Measurements from ENCODE around the gene SLC38A8. TPM values are rescaled to one million over a fixed set of nuclear protein-coding genes. Genes with fewer than 3 reads are reported as not detected.

SLC38A8 gene
- not detected in 2 replicates for total RNA-seq (ENCODE audit: low replicate concordance)

DNA sequence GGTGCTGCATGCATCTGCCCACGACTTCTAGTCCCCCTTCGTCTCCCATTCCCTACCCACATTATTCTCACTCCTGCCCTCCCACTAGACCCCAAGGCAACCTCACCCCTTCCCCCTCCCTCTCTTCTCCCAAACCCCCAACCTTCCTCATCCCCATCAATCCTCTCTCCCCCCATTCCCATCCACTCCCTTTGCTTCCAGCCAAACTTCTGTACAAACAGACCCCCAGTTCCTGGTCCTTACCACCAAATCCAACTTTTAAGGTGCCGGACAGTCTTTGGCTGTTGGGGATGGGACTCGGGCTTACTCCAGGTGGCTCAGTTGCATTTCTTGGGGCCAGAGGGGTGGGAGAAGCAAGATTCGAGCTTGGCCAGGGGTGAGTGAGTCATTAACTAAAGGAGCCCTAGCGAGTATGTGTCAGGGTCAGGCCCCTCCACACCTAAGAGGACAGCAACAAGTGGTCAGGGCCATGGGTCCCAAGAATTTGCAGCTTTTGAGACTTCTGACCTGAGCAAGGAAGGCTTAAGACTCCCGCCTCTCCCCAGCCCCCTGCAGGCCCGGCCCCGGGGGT is at the start of gene SLC38A8:
TSS of gene SLC38A8 (minus strand) at position 488 of the 571 bp plus-strand sequence. CDS start 638 bp downstream, outside the sequence.
- no peak for DNase-seq (ENCODE audit: low read depth)
- TF ChIP-seq, protein P1, sequence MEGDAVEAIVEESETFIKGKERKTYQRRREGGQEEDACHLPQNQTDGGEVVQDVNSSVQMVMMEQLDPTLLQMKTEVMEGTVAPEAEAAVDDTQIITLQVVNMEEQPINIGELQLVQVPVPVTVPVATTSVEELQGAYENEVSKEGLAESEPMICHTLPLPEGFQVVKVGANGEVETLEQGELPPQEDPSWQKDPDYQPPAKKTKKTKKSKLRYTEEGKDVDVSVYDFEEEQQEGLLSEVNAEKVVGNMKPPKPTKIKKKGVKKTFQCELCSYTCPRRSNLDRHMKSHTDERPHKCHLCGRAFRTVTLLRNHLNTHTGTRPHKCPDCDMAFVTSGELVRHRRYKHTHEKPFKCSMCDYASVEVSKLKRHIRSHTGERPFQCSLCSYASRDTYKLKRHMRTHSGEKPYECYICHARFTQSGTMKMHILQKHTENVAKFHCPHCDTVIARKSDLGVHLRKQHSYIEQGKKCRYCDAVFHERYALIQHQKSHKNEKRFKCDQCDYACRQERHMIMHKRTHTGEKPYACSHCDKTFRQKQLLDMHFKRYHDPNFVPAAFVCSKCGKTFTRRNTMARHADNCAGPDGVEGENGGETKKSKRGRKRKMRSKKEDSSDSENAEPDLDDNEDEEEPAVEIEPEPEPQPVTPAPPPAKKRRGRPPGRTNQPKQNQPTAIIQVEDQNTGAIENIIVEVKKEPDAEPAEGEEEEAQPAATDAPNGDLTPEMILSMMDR (IDR thresholded peaks at IDR 0.05; ENCODE audit: insufficient read depth, low read length), result no peak
- H3K4me3 ChIP-seq (ENCODE audit: low read depth, low read length), result no peak within 1 kb of the TSS

DNA sequence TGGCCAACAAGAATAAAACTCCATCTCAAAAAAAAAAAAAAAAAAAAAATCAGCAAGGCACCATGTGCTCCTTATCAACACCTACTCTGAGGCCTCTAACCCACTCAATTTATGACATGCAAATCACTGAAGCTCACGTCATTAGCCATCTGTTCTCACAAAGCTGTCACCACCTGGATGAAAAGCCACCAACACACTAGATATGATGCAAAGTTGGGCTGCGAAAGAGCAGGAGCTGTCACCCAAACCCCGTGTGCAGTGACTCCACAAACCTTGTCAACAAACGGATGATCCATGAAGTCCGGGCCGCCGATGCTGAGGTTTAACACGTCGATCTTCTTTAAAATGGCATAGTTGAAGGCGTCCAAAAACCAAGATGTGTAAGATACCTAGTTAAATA is 48.9 kb upstream of the SLC38A8 start:
- no peak overlapping the region for H3K4me3 ChIP-seq (ENCODE audit: low read depth, low read length)
- no peak for DNase-seq (ENCODE audit: low read depth)
- TF ChIP-seq, protein P1 (IDR thresholded peaks at IDR 0.05; ENCODE audit: insufficient read depth, low read length), result no peak

DNA sequence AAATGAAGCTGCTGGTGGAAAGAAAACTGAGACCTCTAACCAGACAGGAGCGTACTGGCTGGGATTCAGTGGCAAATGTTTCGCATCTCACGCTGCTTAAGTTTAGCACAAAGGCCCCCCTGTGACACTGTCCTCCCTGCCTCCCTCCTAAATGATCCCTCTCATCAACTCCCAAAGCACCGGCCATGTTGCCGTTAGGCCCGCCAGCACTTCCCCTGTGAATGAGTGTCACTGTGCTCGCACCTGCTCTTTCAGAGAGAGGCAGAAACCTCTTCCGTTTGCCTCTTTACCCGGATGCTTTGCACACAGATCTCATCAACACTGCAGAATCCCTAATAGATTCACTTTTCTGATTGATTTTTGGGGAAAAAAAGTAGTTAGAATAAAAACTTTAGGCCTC is 47.6 kb upstream of the SLC38A8 start:
- TF ChIP-seq, protein P1 (IDR thresholded peaks at IDR 0.05; ENCODE audit: insufficient read depth, low read length), result no peak
- no peak for DNase-seq (ENCODE audit: low read depth)

DNA sequence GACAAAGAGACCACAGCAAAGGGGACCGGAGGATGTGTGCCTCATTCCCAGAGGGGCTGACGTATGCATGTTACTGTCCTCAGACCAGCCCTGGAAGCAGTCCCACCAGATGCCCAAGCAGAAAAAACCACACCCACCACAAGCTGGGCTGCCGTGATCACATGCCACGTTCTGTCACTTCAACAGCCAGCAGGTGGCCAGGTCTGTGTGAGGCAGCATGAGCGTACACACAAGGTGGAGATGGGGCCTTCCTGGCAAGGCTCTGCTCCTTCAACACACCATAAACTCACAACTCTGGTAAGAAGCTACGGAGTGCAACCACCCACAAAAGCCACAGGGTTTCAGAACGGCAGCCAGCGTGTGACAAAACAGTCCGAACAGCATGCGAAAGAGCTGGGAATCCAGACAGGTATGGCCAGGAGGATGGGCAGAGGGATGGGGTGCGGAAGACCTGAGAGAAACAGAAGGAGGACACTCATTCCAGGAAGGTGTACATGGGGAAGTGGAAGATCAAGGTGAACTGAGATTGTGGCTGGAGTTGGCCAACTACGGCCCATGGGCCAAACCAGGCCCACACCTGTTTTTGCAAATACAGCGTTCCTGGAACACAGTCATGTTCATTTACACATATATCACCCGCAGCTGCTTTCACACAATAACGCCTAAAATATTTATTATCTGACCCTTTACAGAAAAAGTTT is 46.2 kb upstream of the SLC38A8 start:
- TF ChIP-seq, protein P1 (IDR thresholded peaks at IDR 0.05; ENCODE audit: insufficient read depth, low read length), result no peak
- no peak for DNase-seq (ENCODE audit: low read depth)
- H3K4me3 ChIP-seq (ENCODE audit: low read depth, low read length), result no peak overlapping the region

More for the DNA sequence above, 47.6 kb upstream of the SLC38A8 start:
- H3K4me3 ChIP-seq (ENCODE audit: low read depth, low read length), result no peak overlapping the region

DNA sequence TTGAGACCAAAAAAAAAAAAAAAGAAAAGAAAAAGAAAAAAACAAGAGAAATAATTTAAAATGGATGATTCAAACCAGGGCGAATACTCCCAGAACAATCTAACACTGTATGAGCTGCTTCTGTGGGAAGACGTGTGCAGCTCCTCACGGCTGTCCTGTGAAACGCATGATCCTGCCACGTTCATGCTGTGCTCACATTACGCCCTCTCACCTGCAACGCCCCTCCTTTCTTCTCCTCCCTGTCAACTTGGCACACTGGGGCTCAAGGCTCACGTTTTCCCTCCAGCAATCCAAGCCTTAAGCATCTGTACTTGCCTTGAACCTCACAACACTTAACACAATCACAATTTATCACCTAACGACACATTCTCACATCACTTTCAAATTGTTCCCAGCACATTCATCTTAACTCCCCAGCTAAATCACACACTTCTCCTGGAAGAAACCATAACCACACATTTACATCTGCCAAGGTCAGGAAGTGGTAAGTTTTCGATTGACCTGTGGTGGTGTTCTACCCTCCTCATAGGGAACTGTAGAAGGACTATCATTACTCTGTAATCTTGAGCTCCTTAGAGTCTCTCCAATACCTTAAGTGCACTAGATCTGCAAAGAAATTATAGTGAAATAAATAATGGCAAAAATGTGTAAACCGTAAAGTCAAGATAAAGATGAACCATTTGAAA is 45.0 kb upstream of the SLC38A8 start:
- DNase-seq (ENCODE audit: low read depth), result no peak
- TF ChIP-seq, protein P1 (IDR thresholded peaks at IDR 0.05; ENCODE audit: insufficient read depth, low read length), result no peak
- no peak overlapping the region for H3K4me3 ChIP-seq (ENCODE audit: low read depth, low read length)

DNA sequence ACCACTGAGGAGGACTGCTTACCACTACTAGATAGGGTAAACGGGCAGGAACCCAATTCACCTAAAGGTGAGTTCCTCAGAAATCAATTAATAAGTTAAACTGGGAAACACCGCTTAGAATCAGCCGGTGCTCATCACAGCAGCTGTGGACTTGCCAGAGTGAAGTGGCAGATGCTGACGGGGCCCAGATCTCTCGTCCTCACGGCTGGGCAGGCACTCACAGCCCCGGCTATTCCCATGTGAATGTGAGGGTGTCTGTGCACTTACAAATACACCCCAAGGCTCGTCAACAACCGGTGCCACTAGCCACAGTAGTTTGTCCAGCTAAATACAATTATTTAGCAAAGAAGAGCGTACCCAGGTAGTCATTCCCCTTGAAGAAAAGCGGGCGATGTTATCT is 44.4 kb upstream of the SLC38A8 start:
- TF ChIP-seq, protein P1 (IDR thresholded peaks at IDR 0.05; ENCODE audit: insufficient read depth, low read length), result no peak
- no peak for DNase-seq (ENCODE audit: low read depth)
- H3K4me3 ChIP-seq (ENCODE audit: low read depth, low read length), result no peak overlapping the region

Measured in fibroblast of the aortic adventitia (primary cell).